ENCODE data around the gene ZBTB32. TPM values are rescaled to one million over a fixed set of nuclear protein-coding genes. Genes with fewer than 3 reads are reported as not detected.

Gene ZBTB32
- total and polyA plus RNA-seq, 8 donors: 0.13 to 0.14 TPM; not detected in 6

DNA sequence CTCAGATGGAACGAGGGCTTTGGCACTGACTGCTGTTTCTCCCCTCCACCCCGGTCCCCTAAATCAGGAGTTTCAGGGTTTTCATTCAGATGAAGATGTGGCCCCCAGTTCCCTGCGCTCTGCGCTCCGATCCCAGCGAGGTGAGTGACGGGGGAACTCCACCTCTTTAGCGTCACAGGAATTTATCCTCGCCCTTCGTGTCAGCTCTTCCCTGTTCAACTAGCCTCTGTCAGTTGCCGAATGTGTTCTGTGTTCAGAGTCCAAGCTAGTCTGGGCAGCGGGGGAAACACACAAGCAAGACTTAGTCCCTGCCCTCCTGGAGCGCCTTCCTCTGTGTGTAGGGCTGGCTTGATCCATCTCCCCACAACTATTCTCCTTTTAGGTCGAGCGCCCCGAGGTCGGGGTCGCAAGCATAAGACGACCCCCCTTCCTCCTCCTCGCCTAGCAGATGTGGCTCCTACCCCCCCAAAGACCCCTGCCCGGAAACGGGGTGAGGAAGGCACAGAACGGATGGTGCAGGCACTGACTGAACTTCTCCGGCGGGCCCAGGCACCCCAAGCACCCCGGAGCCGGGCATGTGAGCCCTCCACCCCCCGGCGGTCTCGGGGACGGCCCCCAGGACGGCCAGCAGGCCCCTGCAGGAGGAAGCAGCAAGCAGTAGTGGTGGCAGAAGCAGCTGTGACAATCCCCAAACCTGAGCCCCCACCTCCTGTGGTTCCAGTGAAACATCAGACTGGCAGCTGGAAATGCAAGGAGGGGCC, 15.2 kb downstream of the ZBTB32 start:
- H3K4me1 ChIP-seq: peaks cover 6 to 15% (median 8%) of the 10 kb centered on the region in 3 donors
- H3K27me3 ChIP-seq: no peaks in the 10 kb centered on the region
- peak overlapping the region in 2 of 4 donors; percentile 89 to 92 for H3K4me3 ChIP-seq
- FAIRE-seq (no peak), DNase-seq (peak in 3 of 6 donors; percentile 42 to 70 (median 48)), ATAC-seq (no peak)
- TF ChIP-seq, protein P1, sequence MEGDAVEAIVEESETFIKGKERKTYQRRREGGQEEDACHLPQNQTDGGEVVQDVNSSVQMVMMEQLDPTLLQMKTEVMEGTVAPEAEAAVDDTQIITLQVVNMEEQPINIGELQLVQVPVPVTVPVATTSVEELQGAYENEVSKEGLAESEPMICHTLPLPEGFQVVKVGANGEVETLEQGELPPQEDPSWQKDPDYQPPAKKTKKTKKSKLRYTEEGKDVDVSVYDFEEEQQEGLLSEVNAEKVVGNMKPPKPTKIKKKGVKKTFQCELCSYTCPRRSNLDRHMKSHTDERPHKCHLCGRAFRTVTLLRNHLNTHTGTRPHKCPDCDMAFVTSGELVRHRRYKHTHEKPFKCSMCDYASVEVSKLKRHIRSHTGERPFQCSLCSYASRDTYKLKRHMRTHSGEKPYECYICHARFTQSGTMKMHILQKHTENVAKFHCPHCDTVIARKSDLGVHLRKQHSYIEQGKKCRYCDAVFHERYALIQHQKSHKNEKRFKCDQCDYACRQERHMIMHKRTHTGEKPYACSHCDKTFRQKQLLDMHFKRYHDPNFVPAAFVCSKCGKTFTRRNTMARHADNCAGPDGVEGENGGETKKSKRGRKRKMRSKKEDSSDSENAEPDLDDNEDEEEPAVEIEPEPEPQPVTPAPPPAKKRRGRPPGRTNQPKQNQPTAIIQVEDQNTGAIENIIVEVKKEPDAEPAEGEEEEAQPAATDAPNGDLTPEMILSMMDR (IDR thresholded peaks at IDR 0.05): no peak
- 69 to 80% methylated on average over 30 to 32 of the region's 32 CpGs for WGBS, 2 donors
- intact Hi-C loops (cut with DNase I): loop anchor here in 1 of 3 donors (10.0 kb wide), 1 partner anchor 175 kb away; the partner anchor contains the start of gene TMEM147
- no peak overlapping the region for H3K27ac ChIP-seq
- H3K9me3 ChIP-seq: no peaks in the 10 kb centered on the region
- H3K36me3 ChIP-seq: peaks cover 8 to 31% (median 27%) of the 10 kb centered on the region in 3 donors

GRCh38 chr19:35720163-35720524, 15.8 kb downstream of the ZBTB32 start:
- Histone ChIP-seq H3K36me3 (peaks cover 8 to 36% (median 32%) of the 10 kb centered on the region in 3 donors), H3K9me3 (no peaks in the 10 kb centered on the region), H3K4me1 (peaks cover 6 to 15% (median 8%) of the 10 kb centered on the region in 3 donors), H3K4me3 (no peak overlapping the region), H3K27ac (no peak overlapping the region), H3K27me3 (no peaks in the 10 kb centered on the region)
- no peak for DNase-seq
- FAIRE-seq: no peak
- TF ChIP-seq, protein P1 (IDR thresholded peaks at IDR 0.05): no peak
- ATAC-seq: no peak
- 83 to 87% methylated on average over 9 of the region's 9 CpGs for WGBS, 2 donors
- intact Hi-C loops (cut with DNase I): loop anchor here in 1 of 3 donors (10.0 kb wide), 1 partner anchor 175 kb away; the partner anchor contains the start of gene TMEM147

DNA sequence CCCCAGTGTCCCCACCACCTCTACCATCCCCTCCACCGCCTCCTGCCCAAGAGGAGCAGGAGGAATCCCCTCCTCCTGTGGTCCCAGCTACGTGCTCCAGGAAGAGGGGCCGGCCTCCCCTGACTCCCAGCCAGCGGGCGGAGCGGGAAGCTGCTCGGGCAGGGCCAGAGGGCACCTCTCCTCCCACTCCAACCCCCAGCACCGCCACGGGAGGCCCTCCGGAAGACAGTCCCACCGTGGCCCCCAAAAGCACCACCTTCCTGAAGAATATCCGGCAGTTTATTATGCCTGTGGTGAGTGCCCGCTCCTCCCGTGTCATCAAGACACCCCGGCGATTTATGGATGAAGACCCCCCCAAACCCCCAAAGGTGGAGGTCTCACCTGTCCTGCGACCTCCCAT, 16.3 kb downstream of the ZBTB32 start:
- ATAC-seq: no peak
- 87 to 89% methylated on average over 17 of the region's 17 CpGs for WGBS, 2 donors

DNA sequence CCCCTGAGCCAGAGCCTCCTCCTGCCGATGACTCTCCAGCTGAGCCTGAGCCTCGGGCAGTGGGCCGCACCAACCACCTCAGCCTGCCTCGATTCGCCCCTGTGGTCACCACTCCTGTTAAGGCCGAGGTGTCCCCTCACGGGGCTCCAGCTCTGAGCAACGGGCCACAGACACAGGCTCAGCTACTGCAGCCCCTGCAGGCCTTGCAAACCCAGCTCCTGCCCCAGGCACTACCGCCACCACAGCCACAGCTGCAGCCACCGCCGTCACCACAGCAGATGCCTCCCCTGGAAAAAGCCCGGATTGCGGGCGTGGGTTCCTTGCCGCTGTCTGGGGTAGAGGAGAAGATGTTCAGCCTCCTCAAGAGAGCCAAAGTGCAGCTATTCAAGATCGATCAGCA, 17.0 kb downstream of the ZBTB32 start:
- H3K4me1 ChIP-seq: peaks cover 0 to 7% (median 0%) of the 10 kb centered on the region in 3 donors
- no peaks in the 10 kb centered on the region for H3K9me3 ChIP-seq
- H3K4me3 ChIP-seq: no peak overlapping the region
- peaks cover 8 to 49% (median 43%) of the 10 kb centered on the region in 3 donors for H3K36me3 ChIP-seq
- no peak for ATAC-seq
- no peaks in the 10 kb centered on the region for H3K27me3 ChIP-seq
- DNase-seq: peak in 3 of 6 donors; percentile 15 to 65 (median 23)
- WGBS, 2 donors: 92 to 93% methylated on average over 16 of the region's 16 CpGs
- no peak for FAIRE-seq
- TF ChIP-seq, protein P1 (IDR thresholded peaks at IDR 0.05): no peak
- H3K27ac ChIP-seq: no peak overlapping the region
- intact Hi-C loops (cut with DNase I): loop anchor here in 1 of 3 donors (10.0 kb wide), 1 partner anchor 177 kb away; the partner anchor contains the start of gene TMEM147

More for the DNA sequence above, 16.3 kb downstream of the ZBTB32 start:
- peaks cover 8 to 41% (median 37%) of the 10 kb centered on the region in 3 donors for H3K36me3 ChIP-seq
- peaks cover 3 to 11% (median 3%) of the 10 kb centered on the region in 3 donors for H3K4me1 ChIP-seq
- intact Hi-C loops (cut with DNase I): loop anchor here in 1 of 3 donors (10.0 kb wide), 1 partner anchor 176 kb away; the partner anchor contains the start of gene TMEM147
- H3K27ac ChIP-seq: no peak overlapping the region
- TF ChIP-seq, protein P1 (IDR thresholded peaks at IDR 0.05): no peak
- H3K27me3 ChIP-seq: no peaks in the 10 kb centered on the region
- no peak for FAIRE-seq
- H3K9me3 ChIP-seq: no peaks in the 10 kb centered on the region
- no peak overlapping the region for H3K4me3 ChIP-seq
- peak in 3 of 6 donors; percentile 30 to 77 (median 45) for DNase-seq
